Pericardium fibroblast (primary cell): ENCODE data around the gene ZNF729. TPM values are rescaled to one million over a fixed set of nuclear protein-coding genes. Genes with fewer than 3 reads are reported as not detected.

ENCODE experiments used
- total RNA-seq: library from RNA; depleted of rRNA; stranded (reverse); fragments of >200 nt; gene quantifications from 2 replicates; pipeline ENCODE4 v1.2.3, GENCODE V29; 2015

Gene ZNF729
- not detected in 2 replicates for total RNA-seq

GRCh38 chr19:22286151-22286810 lies at the start of gene ZNF729:
Gene ZNF729, plus strand, starts transcription at chr19:22286441. Its CDS starts 85 bp downstream, at chr19:22286526.

Other genes starting within 250 kb of the ZNF729 start
- 0.47 TPM in 1 of 2 replicates, not detected in the other for gene ZNF257, start 234.0 kb upstream of the ZNF729 start, total RNA-seq
- not detected in 2 replicates for gene ZNF676, start 89.5 kb upstream of the ZNF729 start, total RNA-seq
- 4.0 TPM in 1 of 2 replicates, not detected in the other for gene ZNF98, start 135.9 kb downstream of the ZNF729 start, total RNA-seq